ENCODE results near the gene FRMD6.
A peak's percentile ranks its signal among the peaks of the same experiment; 100 is the strongest.

Gene FRMD6

DNA sequence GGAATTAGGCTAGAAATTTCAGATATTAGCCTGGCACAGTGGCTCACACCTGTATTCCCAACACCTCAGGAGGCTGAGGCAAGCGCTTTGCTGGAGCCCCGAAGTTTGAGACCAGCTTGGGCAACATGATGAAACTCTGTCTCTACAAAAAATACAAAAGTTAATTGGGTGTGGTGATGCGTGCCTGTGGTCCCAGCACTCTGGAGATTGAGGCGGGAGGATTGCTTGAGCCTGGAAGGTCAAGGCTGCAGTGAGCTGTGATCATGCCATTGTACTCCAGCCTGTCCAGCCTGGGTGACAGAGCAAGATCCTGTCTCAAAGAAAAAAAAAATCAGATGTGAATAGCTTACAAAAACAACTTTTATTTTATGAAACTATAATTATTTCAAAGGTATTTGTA, 15.1 kb downstream of the FRMD6 start:
- no peak for DNase-seq (ENCODE audit: low spot score)

GRCh38 chr14:51668870-51669269, 17.2 kb downstream of the FRMD6 start:
- DNase-seq (ENCODE audit: low spot score): no peak

- DNase-seq (ENCODE audit: low spot score): no peak
These were observed 22.7 kb downstream of the FRMD6 start for GRCh38 chr14:51674294-51675002.

GRCh38 chr14:51676549-51676948, 24.8 kb downstream of the FRMD6 start:
- no peak for DNase-seq (ENCODE audit: low spot score)

- DNase-seq (ENCODE audit: low spot score): no peak
These were observed 25.6 kb downstream of the FRMD6 start for GRCh38 chr14:51677266-51677665.

DNA sequence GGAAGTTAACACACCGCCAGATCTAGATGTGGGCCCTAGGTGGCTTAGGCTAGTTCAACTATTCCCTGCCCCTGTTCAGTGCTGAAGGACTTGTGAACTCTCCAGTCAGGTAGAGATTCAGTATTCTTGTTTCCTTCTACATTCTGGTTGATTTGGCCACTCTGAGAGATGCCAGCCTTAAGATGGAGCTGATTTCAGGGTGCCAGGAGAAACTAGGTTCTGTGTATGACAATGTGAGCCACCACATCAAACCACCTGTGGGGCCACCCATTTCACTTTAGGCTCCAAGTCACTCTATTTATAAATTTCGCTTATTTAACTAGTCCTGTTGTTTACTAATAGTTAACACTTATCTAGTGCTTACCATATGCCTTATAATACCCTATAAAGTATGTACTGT, 26.0 kb downstream of the FRMD6 start:
- DNase-seq (ENCODE audit: low spot score): no peak

DNA sequence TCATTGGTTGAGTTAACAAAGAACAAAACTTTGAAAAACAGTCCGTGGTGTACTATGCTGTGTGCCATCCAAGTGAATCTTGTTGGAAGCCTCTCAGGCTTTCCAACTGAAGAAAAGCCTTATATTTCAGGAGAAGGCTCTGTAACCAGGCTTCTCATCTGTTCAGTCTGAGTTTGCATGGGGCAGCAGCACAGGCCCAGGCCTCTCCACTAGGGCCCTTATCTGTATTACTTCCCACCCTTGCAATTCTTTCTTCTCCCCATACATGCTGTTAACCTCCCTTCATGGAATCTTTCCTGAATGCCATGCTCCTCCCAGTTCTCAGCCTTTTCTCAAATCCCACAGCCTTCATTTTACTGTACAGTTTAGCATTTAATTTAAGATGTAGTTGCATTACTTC, 28.3 kb downstream of the FRMD6 start:
- DNase-seq (ENCODE audit: low spot score): peak; percentile 13

- DNase-seq (ENCODE audit: low spot score): no peak
These were observed 29.7 kb downstream of the FRMD6 start for GRCh38 chr14:51681411-51681810.

- no peak for DNase-seq (ENCODE audit: low spot score)
These were observed 30.7 kb downstream of the FRMD6 start for GRCh38 chr14:51682411-51682810.

GRCh38 chr14:51684760-51685159, 33.0 kb downstream of the FRMD6 start:
- no peak for DNase-seq (ENCODE audit: low spot score)

DNA sequence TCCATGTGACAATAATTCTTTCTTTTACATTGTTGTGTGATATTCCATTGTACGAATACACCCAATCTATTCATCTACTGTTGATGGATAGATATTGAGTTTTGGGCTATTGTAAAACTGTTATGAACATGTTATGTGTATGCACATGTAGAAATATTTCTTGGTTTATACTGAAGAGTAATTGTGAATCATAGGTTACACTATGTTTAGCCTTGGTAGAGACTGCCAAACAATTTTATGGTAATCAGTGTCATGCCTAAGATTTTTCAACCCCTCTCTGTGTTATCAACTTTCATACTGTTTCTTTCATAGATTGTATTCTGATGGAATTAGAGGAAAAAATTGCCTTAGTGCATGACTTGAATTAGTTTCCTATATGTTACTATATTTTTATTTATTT, 39.5 kb downstream of the FRMD6 start:
- no peak for DNase-seq (ENCODE audit: low spot score)

GRCh38 chr14:51692646-51693045, 40.9 kb downstream of the FRMD6 start:
- DNase-seq (ENCODE audit: low spot score): no peak

- no peak for DNase-seq (ENCODE audit: low spot score)
These were observed 46.1 kb downstream of the FRMD6 start for GRCh38 chr14:51697848-51698247.

DNA sequence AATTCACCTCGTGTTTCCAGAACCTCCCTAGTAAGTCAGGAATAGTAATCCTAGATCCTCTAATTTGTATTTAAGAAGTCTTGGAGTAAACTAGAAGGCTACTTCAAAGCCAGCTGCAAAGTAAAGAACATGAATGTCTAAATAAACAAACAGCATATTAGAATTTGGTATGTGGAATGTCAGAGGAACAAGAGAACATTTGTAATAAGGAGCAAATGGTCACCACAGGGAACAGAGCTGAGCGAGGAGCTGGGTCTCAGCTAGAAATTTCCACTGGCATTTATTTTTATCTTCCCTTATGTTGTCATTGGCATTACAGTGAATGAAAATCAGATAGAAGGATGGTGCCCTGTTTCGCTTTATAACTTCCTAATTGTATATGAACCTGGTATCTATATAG, 50.2 kb downstream of the FRMD6 start:
- no peak for DNase-seq (ENCODE audit: low spot score)

DNA sequence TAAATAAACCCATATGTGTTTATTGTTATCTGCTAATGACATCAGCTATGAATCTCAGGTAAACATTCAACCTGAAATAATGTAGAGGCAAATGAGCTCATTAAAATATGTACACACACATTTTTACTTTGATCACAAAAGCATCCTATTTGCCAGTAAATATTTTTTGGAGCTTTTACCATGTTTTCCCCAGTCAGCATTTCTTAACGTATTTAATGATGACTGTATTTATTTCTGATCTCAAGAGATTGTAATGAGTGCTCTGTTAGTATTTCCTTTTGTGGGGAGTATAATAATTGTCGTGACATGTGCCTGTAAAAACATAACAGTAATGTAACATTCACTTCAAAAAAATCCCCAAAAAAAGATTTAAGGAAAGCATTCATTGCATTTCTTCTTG, 52.1 kb downstream of the FRMD6 start:
- DNase-seq (ENCODE audit: low spot score): no peak

DNA sequence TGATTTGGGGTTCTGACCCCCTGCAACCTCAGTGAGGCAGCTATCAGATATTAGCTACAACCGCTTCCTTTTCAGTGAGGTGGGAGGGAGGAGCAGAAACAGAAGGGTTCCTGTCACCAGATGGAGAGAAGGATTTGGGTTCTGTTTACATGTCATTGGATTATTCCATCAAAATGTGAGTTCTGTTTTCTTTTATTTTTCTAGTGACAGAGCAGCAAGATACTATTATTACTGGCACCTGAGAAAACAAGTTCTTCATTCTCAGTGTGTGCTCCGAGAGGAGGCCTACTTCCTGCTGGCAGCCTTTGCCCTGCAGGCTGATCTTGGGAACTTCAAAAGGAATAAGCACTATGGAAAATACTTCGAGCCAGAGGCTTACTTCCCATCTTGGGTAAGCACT, 52.8 kb downstream of the FRMD6 start:
- peak; percentile 20 for DNase-seq (ENCODE audit: low spot score)

- DNase-seq (ENCODE audit: low spot score): no peak
These were observed 55.6 kb downstream of the FRMD6 start for GRCh38 chr14:51707327-51707726.

GRCh38 chr14:51711505-51711904, 59.8 kb downstream of the FRMD6 start:
- DNase-seq (ENCODE audit: low spot score): no peak

GRCh38 chr14:51715250-51715649, 63.5 kb downstream of the FRMD6 start:
- DNase-seq (ENCODE audit: low spot score): no peak

DNA sequence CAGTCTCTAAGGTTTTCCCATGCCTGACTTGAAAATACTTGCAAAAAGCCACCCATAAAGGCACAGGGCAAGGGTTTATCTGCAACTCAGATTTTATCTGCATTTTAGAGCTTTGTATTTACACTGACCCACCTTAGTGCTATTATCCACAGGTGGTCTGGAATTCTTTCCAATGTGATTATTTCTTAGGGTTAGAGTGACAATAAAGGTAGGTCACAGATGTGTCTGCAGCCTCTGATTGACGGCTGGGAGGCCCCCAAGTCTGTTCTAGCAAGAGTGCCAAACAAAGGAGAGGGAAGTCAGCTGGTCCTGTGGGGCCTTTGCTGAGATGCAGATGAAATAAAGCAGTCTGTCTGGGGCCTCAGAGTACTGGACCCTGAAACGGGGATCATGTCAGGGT, 64.0 kb downstream of the FRMD6 start:
- DNase-seq (ENCODE audit: low spot score): peak; percentile 9

- DNase-seq (ENCODE audit: low spot score): no peak
These were observed 64.9 kb downstream of the FRMD6 start for GRCh38 chr14:51716610-51717009.

DNA sequence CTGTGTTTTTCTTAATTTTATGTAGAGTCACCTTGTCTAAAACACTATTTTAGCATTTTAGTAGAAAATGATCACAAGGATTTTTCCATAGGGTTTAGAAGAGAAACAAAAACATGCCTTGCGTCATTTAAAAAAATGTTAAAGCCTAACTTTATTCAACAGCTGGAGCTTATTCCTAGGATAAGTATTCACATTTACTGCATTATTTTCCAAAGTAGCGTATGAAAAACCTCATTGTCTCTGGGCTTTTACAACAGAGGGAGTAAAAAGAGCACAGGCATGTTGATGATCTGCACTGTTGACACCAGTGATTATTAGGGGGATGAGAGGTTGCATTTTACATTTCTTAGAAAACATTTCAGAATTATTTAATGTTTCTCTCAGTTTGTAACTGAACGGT, 66.1 kb downstream of the FRMD6 start:
- DNase-seq (ENCODE audit: low spot score): no peak

- no peak for DNase-seq (ENCODE audit: low spot score)
These were observed 68.2 kb downstream of the FRMD6 start for GRCh38 chr14:51719955-51720354.

DNA sequence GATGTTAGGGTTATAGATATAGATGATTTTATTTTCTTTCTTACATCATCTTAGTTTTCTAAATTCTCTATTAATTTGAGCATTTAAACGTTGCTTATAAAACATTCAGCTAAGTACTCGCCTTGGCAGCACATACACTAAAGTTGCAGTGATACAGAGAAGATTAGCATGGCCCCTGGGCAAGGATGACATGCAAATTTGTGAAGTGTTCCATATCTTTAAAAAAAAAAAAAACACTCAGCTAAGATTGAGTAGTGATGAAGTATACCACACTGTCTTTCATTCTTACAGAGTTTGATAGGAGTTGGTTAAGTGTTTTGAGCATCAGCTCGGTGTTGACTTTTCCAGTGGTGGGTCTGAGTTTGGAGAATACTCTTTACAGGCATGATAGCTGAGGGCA, 72.3 kb downstream of the FRMD6 start:
- no peak for DNase-seq (ENCODE audit: low spot score)

GRCh38 chr14:51724650-51725049, 72.9 kb downstream of the FRMD6 start:
- no peak for DNase-seq (ENCODE audit: low spot score)

Data from iPS-NIHi11 (cell line).